MG63 (cell line): ENCODE measurements around the gene ATF6B. TPM values are rescaled to one million over a fixed set of nuclear protein-coding genes. Genes with fewer than 3 reads are reported as not detected.

Experiments used
- total RNA-seq: library from RNA; depleted of rRNA; stranded (reverse); fragments of >200 nt; shearing (Covaris generic); gene quantifications from 2 replicates; pipeline ENCODE4 v1.2.3, GENCODE V29; 2014; ENCODE audit warnings: low replicate concordance; rRNA removed

The ATF6B gene
- total RNA-seq, 1 experiment from 2014 or later: 7.5 TPM

Other genes starting within 250 kb of the ATF6B start
- not detected in 2 replicates for gene SLC44A4, start 249.2 kb downstream of the ATF6B start, total RNA-seq
- 30.4 and 38.9 TPM in 2 replicates for gene EHMT2, start 230.5 kb downstream of the ATF6B start, total RNA-seq
- gene ZBTB12, start 226.2 kb downstream of the ATF6B start, total RNA-seq: 0.67 and 9.3 TPM in 2 replicates
- gene C2, start 200.5 kb downstream of the ATF6B start, total RNA-seq: 0.13 and 0.20 TPM in 2 replicates
- gene CFB, start 182.2 kb downstream of the ATF6B start, total RNA-seq: 2.2 and 6.9 TPM in 2 replicates
- 111 and 131 TPM in 2 replicates for gene NELFE, start 169.3 kb downstream of the ATF6B start, total RNA-seq
- gene SKIC2, start 169.1 kb downstream of the ATF6B start, total RNA-seq: 22.9 and 25.2 TPM in 2 replicates
- 9.8 and 13.7 TPM in 2 replicates for gene DXO, start 156.1 kb downstream of the ATF6B start, total RNA-seq
- gene C4A, start 146.2 kb downstream of the ATF6B start, total RNA-seq: 0.26 TPM in 1 of 2 replicates, not detected in the other
- gene C4B, start 113.5 kb downstream of the ATF6B start, total RNA-seq: 0.26 and 0.81 TPM in 2 replicates
- not detected in 2 replicates for gene CYP21A2, start 89.8 kb downstream of the ATF6B start, total RNA-seq
- gene TNXB, start 18.9 kb downstream of the ATF6B start, total RNA-seq: 0.44 and 3.6 TPM in 2 replicates
- gene FKBPL, start 2.0 kb upstream of the ATF6B start, total RNA-seq: 4.0 and 13.0 TPM in 2 replicates
- not detected in 2 replicates for gene PRRT1, start 23.7 kb upstream of the ATF6B start, total RNA-seq
- 2.9 and 5.9 TPM in 2 replicates for gene PPT2, start 25.9 kb upstream of the ATF6B start, total RNA-seq
- gene EGFL8, start 36.3 kb upstream of the ATF6B start, total RNA-seq: 1.0 and 2.8 TPM in 2 replicates
- gene AGPAT1, start 47.8 kb upstream of the ATF6B start, total RNA-seq: 22.8 and 24.8 TPM in 2 replicates
- gene RNF5, start 50.2 kb upstream of the ATF6B start, total RNA-seq: 28.7 and 38.3 TPM in 2 replicates
- gene AGER, start 56.0 kb upstream of the ATF6B start, total RNA-seq: 1.4 TPM in 1 of 2 replicates, not detected in the other
- 10.9 and 13.2 TPM in 2 replicates for gene PBX2, start 62.0 kb upstream of the ATF6B start, total RNA-seq
- 0.10 and 0.20 TPM in 2 replicates for gene GPSM3, start 64.4 kb upstream of the ATF6B start, total RNA-seq
- gene NOTCH4, start 95.8 kb upstream of the ATF6B start, total RNA-seq: 0.25 TPM in 1 of 2 replicates, not detected in the other
- gene TSBP1, start 243.7 kb upstream of the ATF6B start, total RNA-seq: not detected in 2 replicates